WTC11 (cell line): ENCODE data around the gene ALG1L2.
"Not testable (repeated sequence)": the region's sequence is repeated elsewhere in the genome, so short reads cannot be mapped to it uniquely, and the experiment has no call there.

Experiments used
- AR ChIP-seq: fragments of 250-450 bp; sonication (Bioruptor Pico); IDR thresholded peaks from 2 replicates; pipeline ENCODE4 v1.9.0; 2021; ENCODE audit warnings: mild to moderate bottlenecking
- E2F1 ChIP-seq: sonication (generic); formaldehyde crosslinking; IDR thresholded peaks from 2 replicates; pipeline ENCODE4 v1.8.0; 2022; ENCODE audit warnings: mild to moderate bottlenecking, missing genetic modification reagents
- E2F4 ChIP-seq: sonication (generic); formaldehyde crosslinking; IDR thresholded peaks from 2 replicates; pipeline ENCODE4 v1.8.1; 2022; ENCODE audit warnings: low read depth, mild to moderate bottlenecking, moderate library complexity, missing genetic modification reagents, borderline replicate concordance
- ELF4 ChIP-seq: sonication (generic); formaldehyde crosslinking; IDR thresholded peaks from 2 replicates; pipeline ENCODE4 v1.8.1; 2022; ENCODE audit warnings: low read depth, mild to moderate bottlenecking, moderate library complexity, missing genetic modification reagents
- FOXP4 ChIP-seq: sonication (generic); formaldehyde crosslinking; IDR thresholded peaks from 2 replicates; pipeline ENCODE4 v1.8.0; 2022; ENCODE audit warnings: mild to moderate bottlenecking, missing genetic modification reagents
- KAT7 ChIP-seq: sonication (generic); formaldehyde crosslinking; IDR thresholded peaks from 2 replicates; pipeline ENCODE4 v1.8.1; 2023; ENCODE audit warnings: missing genetic modification reagents, mild to moderate bottlenecking, borderline replicate concordance
- MAX ChIP-seq: sonication (generic); formaldehyde crosslinking; IDR thresholded peaks from 2 replicates; pipeline ENCODE4 v1.8.0; 2022; ENCODE audit warnings: mild to moderate bottlenecking, missing genetic modification reagents
- NR2C2 ChIP-seq: sonication (generic); formaldehyde crosslinking; IDR thresholded peaks from 2 replicates; pipeline ENCODE4 v1.8.0; 2022; ENCODE audit warnings: mild to moderate bottlenecking, missing genetic modification reagents
- USF2 ChIP-seq: sonication (generic); formaldehyde crosslinking; IDR thresholded peaks from 2 replicates; pipeline ENCODE4 v1.8.1; 2023; ENCODE audit warnings: mild to moderate bottlenecking, missing genetic modification reagents, moderate library complexity
- ZNF263 ChIP-seq: sonication (generic); formaldehyde crosslinking; IDR thresholded peaks from 2 replicates; pipeline ENCODE4 v1.8.1; 2022; ENCODE audit warnings: low read depth, mild to moderate bottlenecking, moderate library complexity, missing genetic modification reagents
- ZNF396 ChIP-seq: fragments of 250-450 bp; sonication (Bioruptor Pico); IDR thresholded peaks from 2 replicates; pipeline ENCODE4 v1.8.0; 2021; ENCODE audit warnings: mild to moderate bottlenecking, moderate library complexity, borderline replicate concordance
- TF ChIP-seq, protein P1 (sequence below): fragments of 200-600 bp; IDR thresholded peaks from 2 replicates; pipeline ENCODE4 v1.8.0; 2022; ENCODE audit warnings: antibody characterized with exemption
- TF ChIP-seq, protein P2 (sequence below): sonication (generic); formaldehyde crosslinking; IDR thresholded peaks from 2 replicates; pipeline ENCODE4 v1.8.0; 2022; ENCODE audit warnings: missing genetic modification reagents

DNA sequence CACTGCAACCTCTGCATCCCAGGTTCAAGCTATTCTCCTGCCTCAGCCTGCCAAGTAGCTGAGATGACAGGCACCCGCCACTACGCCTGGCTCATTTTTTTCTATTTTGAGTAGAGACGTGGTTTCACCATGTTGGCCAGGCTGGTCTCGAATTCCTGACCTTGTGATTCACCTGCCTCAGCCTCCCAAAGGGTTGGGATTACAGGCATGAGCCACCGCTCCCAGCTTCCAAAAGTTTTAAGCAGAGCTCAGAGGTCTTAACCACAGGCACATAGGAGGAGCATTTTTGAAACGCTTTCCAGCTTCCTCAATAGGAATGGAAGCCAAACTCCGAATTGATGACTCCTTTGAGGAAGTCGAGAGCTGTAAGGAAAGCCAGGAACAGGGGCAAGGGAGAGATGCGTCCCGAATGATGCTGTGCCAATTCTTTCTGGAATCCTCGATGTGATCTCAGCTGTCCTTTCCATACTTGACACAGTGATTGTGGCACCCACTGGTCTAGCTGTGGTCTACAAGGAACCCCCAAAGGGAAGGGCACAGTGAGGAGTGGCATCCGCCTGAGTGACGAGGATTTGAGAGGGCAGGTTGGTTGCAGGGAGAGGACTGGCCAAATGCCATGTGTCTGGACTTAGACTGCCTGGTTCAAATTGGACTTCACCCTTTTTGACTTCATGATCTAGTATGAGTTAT, 44.4 kb upstream of the ALG1L2 start:
- not testable (repeated sequence) for TF ChIP-seq E2F1 (CRISPR knock-in tag); E2F4 (CRISPR knock-in tag); USF2 (CRISPR knock-in tag); NR2C2; ELF4; KAT7 (CRISPR knock-in tag); ZNF396 (CRISPR knock-in tag); ZNF263 (CRISPR knock-in tag); MAX (CRISPR knock-in tag); FOXP4 (CRISPR knock-in tag); AR
- TF ChIP-seq, protein P1, sequence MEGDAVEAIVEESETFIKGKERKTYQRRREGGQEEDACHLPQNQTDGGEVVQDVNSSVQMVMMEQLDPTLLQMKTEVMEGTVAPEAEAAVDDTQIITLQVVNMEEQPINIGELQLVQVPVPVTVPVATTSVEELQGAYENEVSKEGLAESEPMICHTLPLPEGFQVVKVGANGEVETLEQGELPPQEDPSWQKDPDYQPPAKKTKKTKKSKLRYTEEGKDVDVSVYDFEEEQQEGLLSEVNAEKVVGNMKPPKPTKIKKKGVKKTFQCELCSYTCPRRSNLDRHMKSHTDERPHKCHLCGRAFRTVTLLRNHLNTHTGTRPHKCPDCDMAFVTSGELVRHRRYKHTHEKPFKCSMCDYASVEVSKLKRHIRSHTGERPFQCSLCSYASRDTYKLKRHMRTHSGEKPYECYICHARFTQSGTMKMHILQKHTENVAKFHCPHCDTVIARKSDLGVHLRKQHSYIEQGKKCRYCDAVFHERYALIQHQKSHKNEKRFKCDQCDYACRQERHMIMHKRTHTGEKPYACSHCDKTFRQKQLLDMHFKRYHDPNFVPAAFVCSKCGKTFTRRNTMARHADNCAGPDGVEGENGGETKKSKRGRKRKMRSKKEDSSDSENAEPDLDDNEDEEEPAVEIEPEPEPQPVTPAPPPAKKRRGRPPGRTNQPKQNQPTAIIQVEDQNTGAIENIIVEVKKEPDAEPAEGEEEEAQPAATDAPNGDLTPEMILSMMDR = not testable (repeated sequence)
- TF ChIP-seq, protein P2, sequence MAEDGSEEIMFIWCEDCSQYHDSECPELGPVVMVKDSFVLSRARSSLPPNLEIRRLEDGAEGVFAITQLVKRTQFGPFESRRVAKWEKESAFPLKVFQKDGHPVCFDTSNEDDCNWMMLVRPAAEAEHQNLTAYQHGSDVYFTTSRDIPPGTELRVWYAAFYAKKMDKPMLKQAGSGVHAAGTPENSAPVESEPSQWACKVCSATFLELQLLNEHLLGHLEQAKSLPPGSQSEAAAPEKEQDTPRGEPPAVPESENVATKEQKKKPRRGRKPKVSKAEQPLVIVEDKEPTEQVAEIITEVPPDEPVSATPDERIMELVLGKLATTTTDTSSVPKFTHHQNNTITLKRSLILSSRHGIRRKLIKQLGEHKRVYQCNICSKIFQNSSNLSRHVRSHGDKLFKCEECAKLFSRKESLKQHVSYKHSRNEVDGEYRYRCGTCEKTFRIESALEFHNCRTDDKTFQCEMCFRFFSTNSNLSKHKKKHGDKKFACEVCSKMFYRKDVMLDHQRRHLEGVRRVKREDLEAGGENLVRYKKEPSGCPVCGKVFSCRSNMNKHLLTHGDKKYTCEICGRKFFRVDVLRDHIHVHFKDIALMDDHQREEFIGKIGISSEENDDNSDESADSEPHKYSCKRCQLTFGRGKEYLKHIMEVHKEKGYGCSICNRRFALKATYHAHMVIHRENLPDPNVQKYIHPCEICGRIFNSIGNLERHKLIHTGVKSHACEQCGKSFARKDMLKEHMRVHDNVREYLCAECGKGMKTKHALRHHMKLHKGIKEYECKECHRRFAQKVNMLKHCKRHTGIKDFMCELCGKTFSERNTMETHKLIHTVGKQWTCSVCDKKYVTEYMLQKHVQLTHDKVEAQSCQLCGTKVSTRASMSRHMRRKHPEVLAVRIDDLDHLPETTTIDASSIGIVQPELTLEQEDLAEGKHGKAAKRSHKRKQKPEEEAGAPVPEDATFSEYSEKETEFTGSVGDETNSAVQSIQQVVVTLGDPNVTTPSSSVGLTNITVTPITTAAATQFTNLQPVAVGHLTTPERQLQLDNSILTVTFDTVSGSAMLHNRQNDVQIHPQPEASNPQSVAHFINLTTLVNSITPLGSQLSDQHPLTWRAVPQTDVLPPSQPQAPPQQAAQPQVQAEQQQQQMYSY (CRISPR knock-in tag) = not testable (repeated sequence)
